HG03354 (cell line): Measurements from ENCODE around the gene TNFRSF6B.
"Not testable (repeated sequence)": the region's sequence is repeated elsewhere in the genome, so short reads cannot be mapped to it uniquely, and the experiment has no call there.

Source experiments
- ATAC-seq: cut with Tn5 transposase; IDR thresholded peaks from one replicate; pipeline ENCODE4 v1.9.1; 2021; ENCODE audit warnings: mild to moderate bottlenecking; ENCODE audit not compliant: unreplicated experiment, poor library complexity, severe bottlenecking

TNFRSF6B gene

GRCh38 chr20:63661959-63662812, 34.3 kb upstream of the TNFRSF6B start:
- no peak for ATAC-seq

- no peak for ATAC-seq
These were observed 33.7 kb upstream of the TNFRSF6B start for GRCh38 chr20:63662813-63663189.

GRCh38 chr20:63663332-63664066, 33.0 kb upstream of the TNFRSF6B start:
- ATAC-seq = no peak

GRCh38 chr20:63664143-63664851, 32.2 kb upstream of the TNFRSF6B start:
- no peak for ATAC-seq

DNA sequence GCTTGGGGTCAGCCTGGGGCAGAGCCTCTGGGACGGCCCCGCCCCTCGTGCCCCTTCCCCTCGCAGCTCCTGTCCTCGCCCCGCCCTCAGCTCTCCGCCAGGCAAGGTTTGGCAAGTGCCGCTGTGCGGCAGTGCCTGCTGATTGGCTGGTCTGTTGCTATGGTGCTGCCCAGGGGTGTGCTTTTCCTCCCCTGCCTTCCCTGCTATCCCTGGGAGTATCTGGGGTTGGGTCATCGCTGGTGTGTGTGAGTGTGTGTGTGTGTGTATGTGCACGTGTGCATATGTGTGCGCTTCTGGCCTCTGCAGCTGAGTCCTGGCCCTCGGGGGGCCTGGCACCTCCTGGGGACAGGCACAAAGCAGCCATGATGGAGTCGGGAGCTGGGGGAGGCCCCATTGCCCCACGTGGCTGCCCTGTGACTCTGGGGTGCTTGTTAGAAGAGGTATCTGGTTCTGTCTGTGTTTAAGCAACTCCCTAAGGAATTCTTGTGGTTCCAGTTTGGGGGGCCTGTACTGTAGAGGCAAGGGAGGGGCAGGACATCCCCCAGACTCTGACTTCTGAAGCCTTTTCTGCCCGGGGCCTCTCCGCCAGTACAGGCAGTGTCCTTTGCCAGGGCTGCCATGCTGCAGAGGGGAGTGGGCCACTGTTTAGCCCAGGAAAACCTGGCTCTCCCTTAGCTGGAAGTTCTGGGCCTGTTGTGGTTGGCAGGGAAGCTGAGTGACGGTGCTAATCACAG, 31.4 kb upstream of the TNFRSF6B start:
- ATAC-seq = no peak

DNA sequence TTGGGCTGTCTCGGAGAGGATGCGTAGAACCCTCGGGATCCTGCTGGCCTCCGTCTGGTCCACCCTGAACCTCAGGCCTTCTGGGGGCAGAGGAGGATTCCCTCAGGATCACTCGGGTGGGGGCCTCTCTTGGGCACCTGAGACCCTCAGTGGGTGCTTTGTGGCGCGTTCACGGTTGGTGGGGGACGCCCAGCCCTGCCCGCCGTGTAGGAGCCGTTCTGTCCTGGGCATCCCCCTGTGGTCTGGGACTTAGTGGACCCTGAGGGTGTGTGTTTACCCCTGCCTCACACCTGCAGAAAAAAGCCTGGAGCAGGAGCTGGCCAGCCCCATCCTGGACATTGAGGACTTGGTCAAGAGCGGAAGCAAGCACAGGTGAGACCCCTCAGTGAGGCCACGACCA, 30.7 kb upstream of the TNFRSF6B start:
- no peak for ATAC-seq

- ATAC-seq = no peak
These were observed 28.6 kb upstream of the TNFRSF6B start for GRCh38 chr20:63667858-63668257.

- no peak for ATAC-seq
These were observed 28.1 kb upstream of the TNFRSF6B start for GRCh38 chr20:63668351-63668750.

DNA sequence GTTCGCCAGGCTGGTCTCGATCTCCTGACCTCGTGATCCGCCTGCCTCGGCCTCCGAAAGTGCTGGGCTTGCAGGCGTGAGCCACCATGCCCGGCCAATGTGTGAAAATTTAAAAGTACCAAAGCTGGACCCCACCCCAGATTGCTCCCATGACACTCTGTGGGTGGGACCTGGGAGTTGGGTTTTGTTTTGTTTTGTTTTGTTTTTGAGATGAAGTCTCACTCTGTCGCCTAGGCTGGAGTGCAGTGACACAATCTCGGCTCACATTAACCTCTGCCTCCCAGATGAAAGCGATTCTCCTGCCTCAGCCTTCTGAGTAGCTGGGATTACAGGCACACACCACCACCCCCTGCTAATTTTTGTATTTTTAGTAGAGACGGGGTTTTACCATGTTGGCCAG, 24.8 kb upstream of the TNFRSF6B start:
- not testable (repeated sequence) for ATAC-seq

- ATAC-seq = no peak
These were observed 23.8 kb upstream of the TNFRSF6B start for GRCh38 chr20:63672666-63673065.

- no peak for ATAC-seq
These were observed 22.5 kb upstream of the TNFRSF6B start for GRCh38 chr20:63673951-63674350.

DNA sequence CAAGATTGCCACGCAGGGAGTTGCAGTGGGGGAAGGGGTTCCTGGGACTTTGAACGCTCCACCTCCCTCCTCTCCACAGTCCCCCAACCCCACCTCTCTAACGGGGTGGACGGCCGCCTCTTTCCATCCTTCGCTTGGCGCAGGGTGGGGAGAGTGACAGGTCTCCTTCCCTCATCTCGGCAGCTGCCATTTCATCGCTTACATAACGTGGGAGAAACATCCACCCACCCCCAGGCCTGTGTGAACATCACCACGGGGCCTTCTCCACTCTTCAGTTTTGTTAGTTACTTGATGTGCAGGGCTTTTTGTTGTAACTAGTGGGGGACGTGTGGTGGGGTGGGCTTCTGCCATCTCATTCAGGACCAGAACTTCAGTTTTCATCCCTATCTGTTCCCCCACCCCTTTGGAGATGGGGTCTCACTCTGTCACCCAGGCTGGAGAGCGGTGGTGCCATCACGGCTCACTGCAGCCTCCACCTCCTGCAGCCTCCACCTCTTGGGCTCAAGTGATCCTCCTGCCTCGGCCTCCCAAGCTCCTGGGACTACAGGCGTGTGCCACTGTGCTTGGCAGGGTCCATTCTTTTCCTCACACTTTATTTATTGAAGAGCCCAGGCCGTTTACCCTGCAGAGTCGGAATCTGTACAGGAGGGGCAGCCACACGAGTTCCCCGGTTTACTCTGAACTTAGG, 20.6 kb upstream of the TNFRSF6B start:
- ATAC-seq = no peak

GRCh38 chr20:63678071-63678470, 18.4 kb upstream of the TNFRSF6B start:
- ATAC-seq = no peak

GRCh38 chr20:63678667-63679465, 17.6 kb upstream of the TNFRSF6B start:
- ATAC-seq = no peak

DNA sequence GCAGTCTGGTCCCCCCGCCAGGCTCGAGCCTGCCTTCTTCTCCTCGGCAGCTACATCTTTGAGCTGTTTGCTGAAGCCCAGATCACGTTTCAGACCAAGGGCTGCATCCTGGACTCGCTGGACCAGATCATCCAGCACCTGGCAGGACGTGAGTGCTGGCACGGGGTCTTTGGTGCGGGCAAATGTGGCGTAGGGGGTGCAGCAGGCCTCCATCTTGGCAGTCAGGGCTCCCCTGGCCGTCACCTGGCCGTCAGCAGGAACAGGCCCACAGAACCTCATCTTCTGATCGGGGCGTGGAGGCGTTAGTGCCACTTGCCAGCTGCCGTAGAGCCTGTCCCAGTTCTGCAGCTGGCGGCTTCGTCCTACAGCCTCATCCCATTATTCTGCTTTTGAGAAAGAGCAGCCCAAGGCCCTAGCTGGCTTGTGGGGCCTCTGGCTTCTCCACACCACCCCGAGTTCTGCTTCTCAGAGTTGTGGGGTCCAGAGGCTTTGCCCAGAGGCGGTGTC, 16.6 kb upstream of the TNFRSF6B start:
- ATAC-seq = no peak

DNA sequence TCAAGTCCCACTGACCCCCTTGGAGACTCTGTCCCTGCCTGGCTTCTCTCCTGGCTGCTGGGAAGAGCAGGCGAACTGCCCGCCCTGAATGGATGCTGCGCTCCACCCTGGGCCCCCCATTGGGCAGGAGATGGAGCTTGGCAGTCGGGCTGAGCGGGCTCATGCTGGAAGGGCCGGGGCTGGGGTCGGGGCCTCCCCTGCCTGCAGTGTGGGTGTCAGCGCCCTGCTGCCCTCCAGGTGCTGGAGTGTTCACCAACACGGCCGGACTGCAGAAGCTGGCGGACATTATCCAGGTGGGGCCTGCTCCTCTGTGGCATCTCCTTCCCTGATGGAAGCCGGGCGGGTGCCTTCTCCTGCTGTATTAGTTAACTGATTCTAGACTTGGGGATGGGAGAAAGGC, 16.0 kb upstream of the TNFRSF6B start:
- no peak for ATAC-seq

DNA sequence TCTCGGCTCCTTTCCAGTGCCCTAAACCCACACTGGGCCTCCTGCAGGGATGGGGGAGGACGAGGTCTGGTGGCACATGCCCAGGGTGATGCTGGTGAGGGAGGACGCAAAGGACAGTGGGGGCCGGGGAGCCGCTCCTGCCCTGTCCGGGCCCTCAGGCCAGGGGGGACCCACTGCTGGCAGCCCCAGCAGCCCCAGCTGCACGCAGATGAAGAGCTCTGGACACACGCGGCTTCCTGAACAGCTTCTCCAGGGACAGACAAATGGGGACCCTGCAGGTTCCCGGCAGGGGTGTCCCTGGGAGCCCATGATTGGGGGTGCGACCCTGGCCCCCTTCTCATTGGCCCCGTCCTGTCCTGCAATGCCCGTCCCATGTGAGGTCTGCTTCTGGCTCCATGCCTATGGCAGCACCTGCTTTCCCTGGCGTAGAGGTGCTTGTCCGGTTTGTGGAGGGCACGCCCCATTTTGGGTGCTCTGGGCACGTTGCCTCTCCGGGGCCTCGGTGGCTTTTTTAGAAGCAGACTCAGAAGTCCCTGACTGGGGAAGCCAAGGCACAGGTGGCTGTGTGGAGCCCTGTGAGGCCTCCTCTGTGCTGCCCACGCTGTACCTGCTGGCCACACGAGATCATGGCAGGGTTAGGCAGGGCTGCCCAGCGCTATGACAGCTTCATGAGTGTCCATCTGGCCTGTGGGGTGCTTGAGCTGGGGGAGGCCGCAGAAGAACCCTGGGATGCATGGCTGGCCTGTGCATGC, 15.4 kb upstream of the TNFRSF6B start:
- no peak for ATAC-seq
